Activated T-helper 2 cell treated with anti-CD3 and anti-CD28 coated beads, Interferon-gamma antibody, Interleukin-2, Interleukin-4, amounts not matched to agents 10 μg/mL and 5 μg/mL and 100 μg/mL, durations not matched to agents 14 hours and 24 hours and 36 hours (primary cell): ENCODE results near the gene MACF1. TPM values are rescaled to one million over a fixed set of nuclear protein-coding genes. Genes with fewer than 3 reads are reported as not detected.
A peak's percentile ranks its signal among the peaks of the same experiment; 100 is the strongest.
"Not testable (repeated sequence)": the region's sequence is repeated elsewhere in the genome, so short reads cannot be mapped to it uniquely, and the experiment has no call there.

ENCODE experiments used
- DNase-seq: peaks from one replicate; pipeline ENCODE4 v3.0.0; 2021; ENCODE audit warnings: low spot score
- H3K27ac Mint-ChIP-seq: one replicate; pipeline ENCODE4 v1.8.0; 2021; ENCODE audit warnings: mixed read lengths
- H3K27me3 Mint-ChIP-seq: one replicate; pipeline ENCODE4 v1.8.0; 2021; ENCODE audit warnings: low read depth, mixed read lengths
- H3K36me3 Mint-ChIP-seq: one replicate; pipeline ENCODE4 v1.8.0; 2021; ENCODE audit warnings: low read depth, mixed read lengths
- H3K4me1 Mint-ChIP-seq: one replicate; pipeline ENCODE4 v1.8.0; 2021; ENCODE audit warnings: low read depth, mixed read lengths
- H3K4me3 Mint-ChIP-seq: one replicate; pipeline ENCODE4 v1.8.0; 2021; ENCODE audit warnings: low read depth, mild to moderate bottlenecking, moderate library complexity, mixed read lengths
- H3K9me3 Mint-ChIP-seq: one replicate; pipeline ENCODE4 v1.8.0; 2021; ENCODE audit warnings: mixed read lengths
- intact Hi-C: fragments of 100-400 bp; cut with micrococcal nuclease; formaldehyde crosslinking; loops from one replicate; pipeline ENCODE4 v1.15.1; 2023
- total RNA-seq: library from RNA; stranded (reverse); gene quantifications from 2 replicates; pipeline ENCODE4 v1.2.3, GENCODE V29; 2022

Gene MACF1
- total RNA-seq, 1 donor from 2014 or later: 212 TPM

DNA sequence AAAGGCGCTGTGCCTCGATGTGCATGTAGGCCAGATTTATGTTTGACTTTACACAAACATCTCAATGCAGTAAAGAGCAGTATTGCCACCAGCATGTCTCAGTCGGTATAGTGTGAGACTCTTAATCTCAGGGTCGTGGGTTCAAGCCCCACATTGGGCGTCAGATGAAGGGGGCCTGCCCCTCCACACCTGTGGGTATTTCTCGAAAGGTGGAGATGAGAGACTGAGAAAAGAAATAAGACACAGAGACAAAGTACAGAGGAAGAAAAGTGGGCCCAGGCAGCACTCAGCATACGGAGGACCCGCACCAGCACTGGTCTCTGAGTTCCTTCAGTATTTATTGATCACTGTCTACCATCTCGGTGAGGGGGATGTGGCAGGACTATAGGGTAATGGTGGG is 299.9 kb downstream of the MACF1 start:
- H3K4me3 Mint-ChIP-seq, H3K36me3 Mint-ChIP-seq, H3K27me3 Mint-ChIP-seq, H3K9me3 Mint-ChIP-seq, DNase-seq, H3K27ac Mint-ChIP-seq, H3K4me1 Mint-ChIP-seq, intact Hi-C loops: not testable (repeated sequence)

DNA sequence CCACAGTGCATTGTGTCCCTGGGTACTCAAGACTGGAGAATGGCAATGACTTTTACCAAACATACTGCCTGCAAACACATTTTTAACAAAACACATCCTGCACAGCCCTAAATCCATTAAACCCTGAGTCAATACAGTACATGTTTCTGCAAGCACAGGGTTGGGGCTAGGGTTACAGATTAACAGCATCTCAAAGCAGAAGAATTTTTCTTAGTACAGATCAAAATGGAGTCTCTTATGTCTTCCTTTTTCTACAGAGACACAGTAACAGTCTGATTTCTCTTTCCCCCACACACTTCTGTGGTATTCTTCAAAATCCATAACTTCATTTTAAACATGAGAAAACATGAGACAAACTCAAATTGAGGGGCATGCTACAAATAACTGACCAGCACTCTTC is 300.8 kb downstream of the MACF1 start:
- Mint-ChIP-seq H3K36me3 (no peaks in the 10 kb centered on the region), H3K27ac (no peak overlapping the region), H3K9me3 (no peaks in the 10 kb centered on the region), H3K4me1 (peaks cover 9% of the 10 kb centered on the region), H3K27me3 (peaks cover 10% of the 10 kb centered on the region), H3K4me3 (no peak overlapping the region)
- intact Hi-C loops: no loop called here
- DNase-seq: no peak

- H3K9me3 Mint-ChIP-seq: no peaks in the 10 kb centered on the region
- peaks cover 8% of the 10 kb centered on the region for H3K27me3 Mint-ChIP-seq
- DNase-seq: no peak
- intact Hi-C loops: no loop called here
- no peak overlapping the region for H3K4me3 Mint-ChIP-seq
- H3K36me3 Mint-ChIP-seq: no peaks in the 10 kb centered on the region
- peaks cover 9% of the 10 kb centered on the region for H3K4me1 Mint-ChIP-seq
- no peak overlapping the region for H3K27ac Mint-ChIP-seq
These were observed 302.9 kb downstream of the MACF1 start for GRCh38 chr1:39507230-39507928.

DNA sequence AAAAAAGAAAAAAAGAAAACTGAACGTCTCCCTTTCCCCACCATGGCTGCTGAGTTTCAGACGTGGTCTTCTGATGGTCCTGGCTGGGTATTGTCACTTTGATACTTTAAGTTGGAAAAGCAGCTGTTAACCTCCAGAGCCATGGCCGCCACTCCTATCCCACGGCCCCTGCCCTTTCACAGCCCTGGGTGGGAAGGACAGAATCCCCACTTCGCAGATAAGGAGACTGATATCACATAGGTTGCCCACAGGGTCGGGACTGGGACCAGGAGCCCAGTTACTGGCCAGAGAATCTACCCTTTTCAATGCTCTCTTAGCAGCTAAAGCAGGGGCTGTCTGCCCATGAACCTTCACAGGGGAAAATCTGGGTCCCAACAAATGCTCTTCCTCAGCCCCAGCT is 303.8 kb downstream of the MACF1 start:
- no peak for DNase-seq
- no peaks in the 10 kb centered on the region for H3K9me3 Mint-ChIP-seq
- no peaks in the 10 kb centered on the region for H3K36me3 Mint-ChIP-seq
- H3K4me1 Mint-ChIP-seq: peaks cover 9% of the 10 kb centered on the region
- peaks cover 7% of the 10 kb centered on the region for H3K27me3 Mint-ChIP-seq
- intact Hi-C loops: no loop called here
- H3K27ac Mint-ChIP-seq: no peak overlapping the region
- H3K4me3 Mint-ChIP-seq: no peak overlapping the region

GRCh38 chr1:39508857-39509305 is 304.4 kb downstream of the MACF1 start:
- no peak for DNase-seq
- peaks cover 7% of the 10 kb centered on the region for H3K27me3 Mint-ChIP-seq
- peaks cover 9% of the 10 kb centered on the region for H3K4me1 Mint-ChIP-seq
- no peaks in the 10 kb centered on the region for H3K9me3 Mint-ChIP-seq
- intact Hi-C loops: no loop called here
- H3K27ac Mint-ChIP-seq: no peak overlapping the region
- no peak overlapping the region for H3K4me3 Mint-ChIP-seq
- H3K36me3 Mint-ChIP-seq: no peaks in the 10 kb centered on the region

DNA sequence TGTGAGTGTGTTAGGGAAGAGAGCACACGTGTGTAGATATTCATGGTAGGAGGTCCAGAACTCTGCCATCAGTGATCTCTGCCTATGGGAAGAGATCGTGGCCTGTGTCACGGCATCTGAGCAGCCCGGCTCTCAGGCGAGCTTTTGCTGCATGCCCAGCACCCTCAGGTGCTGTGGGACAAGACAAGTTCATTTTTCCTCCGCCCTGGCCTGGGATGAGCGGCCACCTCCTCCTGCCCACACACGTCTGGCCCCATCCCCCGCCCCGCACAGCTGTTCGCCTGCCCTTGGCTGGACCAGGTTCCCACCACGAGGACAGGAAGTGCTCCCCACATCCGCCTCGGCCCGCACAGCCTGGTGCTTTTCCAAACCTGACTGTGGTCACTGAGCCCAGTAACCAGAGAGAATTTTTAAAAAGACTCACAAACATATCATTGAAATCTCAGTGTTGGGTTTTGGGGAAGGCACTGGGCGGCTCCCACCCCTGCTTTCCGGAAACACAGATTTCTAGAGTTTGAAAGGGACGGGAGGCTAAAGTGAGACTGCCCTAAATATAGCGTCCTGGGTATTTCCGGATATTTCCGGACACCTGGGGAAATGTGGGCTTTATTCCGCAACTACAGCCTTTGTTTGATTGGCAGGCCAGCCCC is 305.0 kb downstream of the MACF1 start:
- peaks cover 9% of the 10 kb centered on the region for H3K4me1 Mint-ChIP-seq
- intact Hi-C loops: no loop called here
- H3K27ac Mint-ChIP-seq: peak overlapping the region; percentile 42
- H3K4me3 Mint-ChIP-seq: no peak overlapping the region
- no peaks in the 10 kb centered on the region for H3K36me3 Mint-ChIP-seq
- no peaks in the 10 kb centered on the region for H3K9me3 Mint-ChIP-seq
- H3K27me3 Mint-ChIP-seq: peaks cover 7% of the 10 kb centered on the region
- no peak for DNase-seq

DNA sequence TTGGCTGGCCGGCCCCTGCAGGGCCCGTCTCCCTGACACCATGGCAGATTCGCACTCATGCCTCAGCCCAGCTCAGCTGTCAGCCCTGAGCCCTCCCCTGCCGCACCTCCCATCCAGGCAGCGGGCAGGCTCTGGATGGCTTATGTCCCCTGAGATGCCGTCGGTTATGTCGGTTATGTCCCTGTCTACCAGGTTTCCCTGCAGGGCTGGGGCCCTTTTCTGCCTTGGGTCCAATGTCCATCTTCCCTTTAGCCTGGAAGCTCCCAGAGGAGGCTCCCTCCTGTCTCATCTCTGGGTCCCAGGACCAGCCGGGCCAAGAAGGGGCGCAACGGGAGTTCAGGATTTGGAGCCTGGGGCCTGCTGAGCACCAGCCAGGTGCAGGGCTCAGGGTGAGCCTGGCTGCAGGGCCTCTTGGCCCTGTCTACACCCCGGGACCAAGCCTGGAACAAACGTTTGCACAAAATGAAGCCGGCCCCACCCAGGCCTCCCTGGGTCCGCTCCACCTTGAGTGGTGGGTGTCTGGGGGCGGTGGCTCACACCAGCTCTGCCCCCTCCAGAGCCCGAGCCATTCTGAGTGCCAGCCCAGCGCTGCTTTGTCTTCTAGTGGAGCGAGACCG is 306.2 kb downstream of the MACF1 start:
- DNase-seq, intact Hi-C loops, H3K27ac Mint-ChIP-seq, H3K36me3 Mint-ChIP-seq, H3K9me3 Mint-ChIP-seq, H3K27me3 Mint-ChIP-seq, H3K4me3 Mint-ChIP-seq: not testable (repeated sequence)
- peaks cover 11% of the 10 kb centered on the region for H3K4me1 Mint-ChIP-seq

GRCh38 chr1:39511477-39511876 is 307.0 kb downstream of the MACF1 start:
- H3K27me3 Mint-ChIP-seq, H3K27ac Mint-ChIP-seq, H3K36me3 Mint-ChIP-seq, intact Hi-C loops, H3K9me3 Mint-ChIP-seq, DNase-seq, H3K4me3 Mint-ChIP-seq: not testable (repeated sequence)
- H3K4me1 Mint-ChIP-seq: peaks cover 11% of the 10 kb centered on the region

GRCh38 chr1:39512234-39512847 is 307.8 kb downstream of the MACF1 start:
- H3K36me3 Mint-ChIP-seq, H3K9me3 Mint-ChIP-seq, H3K27me3 Mint-ChIP-seq, H3K4me3 Mint-ChIP-seq, intact Hi-C loops, H3K27ac Mint-ChIP-seq, DNase-seq: not testable (repeated sequence)
- peaks cover 11% of the 10 kb centered on the region for H3K4me1 Mint-ChIP-seq

DNA sequence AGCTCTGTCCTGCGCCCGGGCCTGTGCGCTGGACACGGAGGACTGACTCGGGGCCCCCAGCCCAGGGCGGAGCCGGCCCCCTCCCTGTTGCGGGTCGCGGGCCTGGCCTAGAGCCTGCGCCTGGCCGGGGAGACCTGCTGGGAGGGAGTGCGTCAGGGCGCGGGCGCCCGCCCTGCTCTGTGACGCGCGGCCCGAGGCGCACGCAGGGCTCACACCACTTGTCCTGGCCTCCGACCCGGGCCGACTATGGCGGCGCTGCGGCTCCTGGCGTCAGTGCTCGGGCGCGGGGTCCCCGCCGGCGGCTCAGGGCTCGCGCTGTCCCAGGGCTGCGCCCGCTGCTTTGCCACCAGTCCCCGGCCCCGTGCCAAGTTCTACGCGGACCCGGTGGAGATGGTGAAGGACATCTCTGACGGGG is 310.2 kb downstream of the MACF1 start:
- H3K4me3 Mint-ChIP-seq, DNase-seq, H3K27ac Mint-ChIP-seq, intact Hi-C loops, H3K9me3 Mint-ChIP-seq, H3K27me3 Mint-ChIP-seq, H3K4me1 Mint-ChIP-seq, H3K36me3 Mint-ChIP-seq: not testable (repeated sequence)

GRCh38 chr1:39515131-39516086 is 310.9 kb downstream of the MACF1 start:
- peak overlapping the region; percentile 70 for H3K4me3 Mint-ChIP-seq
- H3K27me3 Mint-ChIP-seq, H3K9me3 Mint-ChIP-seq, H3K4me1 Mint-ChIP-seq, intact Hi-C loops, DNase-seq, H3K27ac Mint-ChIP-seq, H3K36me3 Mint-ChIP-seq: not testable (repeated sequence)

DNA sequence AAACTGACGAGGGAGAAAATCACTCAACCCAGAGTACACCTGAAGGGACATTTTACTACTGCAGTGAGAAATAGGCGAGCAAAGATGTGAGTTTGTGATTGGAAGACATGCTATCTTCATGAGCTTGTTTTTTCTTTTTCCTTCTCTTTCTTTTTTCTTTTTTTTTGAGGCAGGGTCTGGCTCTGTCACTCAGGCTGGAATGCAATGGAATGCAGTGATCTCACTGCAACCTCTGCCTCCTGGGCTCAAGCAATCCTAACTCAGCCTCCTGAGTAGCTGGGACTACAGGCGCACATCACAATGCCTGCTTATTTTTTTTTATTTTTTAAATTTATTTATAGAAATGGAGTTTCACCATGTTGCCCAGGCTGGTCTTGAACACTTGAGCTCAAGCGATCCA is 312.3 kb downstream of the MACF1 start:
- H3K4me3 Mint-ChIP-seq: peak overlapping the region; percentile 17
- DNase-seq, H3K27me3 Mint-ChIP-seq, intact Hi-C loops, H3K9me3 Mint-ChIP-seq, H3K36me3 Mint-ChIP-seq, H3K4me1 Mint-ChIP-seq, H3K27ac Mint-ChIP-seq: not testable (repeated sequence)
